HCT116 (cell line): ENCODE measurements around the gene PPP1R1A. TPM values are rescaled to one million over a fixed set of nuclear protein-coding genes. Genes with fewer than 3 reads are reported as not detected.

Experiments
- ATAC-seq: fragments of 200-7000 bp; cut with Tn5 transposase; 2 replicates; pipeline ENCODE4 v1.9.1; 2020; ENCODE audit warnings: mild to moderate bottlenecking, moderate library complexity
- BruUV-seq: library from RNA; stranded (reverse); fragments of 400-500 nt; replicated peaks from 2 replicates; lab custom pipeline; 2021; lab: Mats Ljungman, UMichigan
- CTCF ChIA-PET: fragments of 300-600 bp; sonication (Branson Sonifier 250); formaldehyde crosslinking; loops from one replicate; lab custom pipeline; 2021; ENCODE audit warnings: antibody characterized with exemption; lab: Charles Lee
- POLR2A ChIA-PET: fragments of 300-600, 350-600 bp; sonication (Branson Sonifier 250); formaldehyde crosslinking; loops from one replicate; lab custom pipeline; 2021; ENCODE audit warnings: antibody characterized with exemption; lab: Charles Lee
- RAD21 ChIA-PET, 2 experiments: fragments of 300-600 bp; sonication (Branson Sonifier 250); formaldehyde crosslinking; loops; one replicate each; lab custom pipeline; 2023; ENCODE audit warnings: low total read pairs in 2 of 2; ENCODE audit not compliant: uncharacterized antibody in 2 of 2, unreplicated experiment in 2 of 2, low non-redundant PET in 1 of 2; lab: Charles Lee
- DNase-seq: peaks from one replicate; pipeline ENCODE4 v3.0.0-alpha.2; 2010; ENCODE audit warnings: low read depth, low spot score
- H2AFZ ChIP-seq: fragments of 200-600 bp; shearing (Covaris generic), sonication (generic); 2 replicates; pipeline ENCODE4 v1.6.1; 2017; ENCODE audit warnings: low read depth, mixed run types, mixed read lengths, antibody characterized with exemption, low read length; ENCODE audit not compliant: poor library complexity, severe bottlenecking
- H3K27ac ChIP-seq: 2 replicates; pipeline ENCODE4 v1.5.1; 2012; ENCODE audit warnings: low read depth, low read length
- H3K27me3 ChIP-seq: fragments of 200-600 bp; sonication (generic); 2 replicates; pipeline ENCODE4 v1.6.1; 2016; ENCODE audit warnings: mixed run types, low read length, mixed read lengths; ENCODE audit not compliant: insufficient read depth
- H3K36me3 ChIP-seq, 2 experiments: fragments of 200-500 bp in 1 of 2; fragments of 200-600 bp in 1 of 2; sonication (Bioruptor generic) in 1 of 2; sonication (generic) in 1 of 2; 2 replicates each; pipeline versions ENCODE4 v1.5.1 to v1.6.1; 2014 to 2016; ENCODE audit warnings: low read length in 2 of 2, inconsistent platforms in 1 of 2, mixed read lengths in 1 of 2, mixed run types in 1 of 2; ENCODE audit not compliant: insufficient read depth in 2 of 2, control insufficient read depth in 1 of 2
- H3K4me1 ChIP-seq, 2 experiments: fragments of 200-600 bp in 1 of 2; sonication (generic) in 1 of 2; 2 replicates each; pipeline versions ENCODE4 v1.5.1 to v1.6.1; 2012 to 2017; ENCODE audit warnings: low read length in 2 of 2, inconsistent platforms in 1 of 2, mild to moderate bottlenecking in 1 of 2, mixed read lengths in 1 of 2, mixed run types in 1 of 2, moderate library complexity in 1 of 2; ENCODE audit not compliant: insufficient read depth in 2 of 2, control insufficient read depth in 1 of 2
- H3K4me2 ChIP-seq: fragments of 200-600 bp; sonication (generic); 2 replicates; pipeline ENCODE4 v1.6.1; 2017; ENCODE audit warnings: mixed run types, low read length, mixed read lengths
- H3K4me3 ChIP-seq, 2 experiments: fragments of 200-600 bp in 1 of 2; sonication (generic) in 1 of 2; replicated peaks in 1 of 2; 2 replicates each; pipeline ENCODE4 v1.5.1; 2011 to 2016; ENCODE audit warnings: low read length in 2 of 2, control low read depth in 1 of 2, low read depth in 1 of 2, mild to moderate bottlenecking in 1 of 2, mixed read lengths in 1 of 2, mixed run types in 1 of 2
- H3K79me2 ChIP-seq: fragments of 200-600 bp; sonication (generic); 2 replicates; pipeline ENCODE4 v1.6.1; 2017; ENCODE audit warnings: mild to moderate bottlenecking, mixed run types, low read length, moderate library complexity, mixed read lengths; ENCODE audit not compliant: insufficient read depth
- H3K9ac ChIP-seq: fragments of 200-600 bp; sonication (generic); 2 replicates; pipeline ENCODE4 v1.6.1; 2016; ENCODE audit warnings: low read length, mixed read lengths
- H3K9me2 ChIP-seq: fragments of 200-600 bp; sonication (generic), shearing (Covaris generic); 2 replicates; pipeline ENCODE4 v1.6.1; 2017; ENCODE audit warnings: mixed run types, mild to moderate bottlenecking, moderate library complexity; ENCODE audit not compliant: insufficient read depth
- H3K9me3 ChIP-seq, 2 experiments: fragments of 200-500 bp in 1 of 2; fragments of 200-600 bp in 1 of 2; sonication (Bioruptor generic) in 1 of 2; sonication (generic) in 1 of 2; 2 replicates each; pipeline ENCODE4 v1.6.1; 2014 to 2017; ENCODE audit warnings: low read length in 2 of 2, mixed read lengths in 2 of 2, inconsistent platforms in 1 of 2, low read depth in 1 of 2, mild to moderate bottlenecking in 1 of 2, mixed run types in 1 of 2, moderate library complexity in 1 of 2; ENCODE audit not compliant: control insufficient read depth in 1 of 2, insufficient read depth in 1 of 2
- H4K20me1 ChIP-seq: fragments of 200-600 bp; sonication (generic), shearing (Covaris generic); 2 replicates; pipeline ENCODE4 v1.6.1; 2017; ENCODE audit warnings: mixed run types, mild to moderate bottlenecking, moderate library complexity; ENCODE audit not compliant: insufficient read depth
- ATF3 ChIP-seq: IDR thresholded peaks from 2 replicates; pipeline ENCODE4 v1.6.1; 2012
- EGR1 ChIP-seq: IDR thresholded peaks from 2 replicates; pipeline ENCODE4 v1.6.1; 2012; ENCODE audit warnings: low read depth
- ELF1 ChIP-seq: IDR thresholded peaks from 2 replicates; pipeline ENCODE4 v1.6.1; 2012; ENCODE audit warnings: low read depth, borderline replicate concordance
- EZH2 ChIP-seq: fragments of 200-600 bp; sonication (generic); IDR thresholded peaks from 2 replicates; pipeline ENCODE4 v1.6.1; 2017; ENCODE audit warnings: antibody characterized with exemption, mixed run types
- EZH2phosphoT487 ChIP-seq: fragments of 200-600 bp; IDR thresholded peaks from 2 replicates; pipeline ENCODE4 v1.6.1; 2018; ENCODE audit warnings: antibody characterized with exemption, borderline replicate concordance
- JUND ChIP-seq: IDR thresholded peaks from 2 replicates; pipeline ENCODE4 v1.6.1; 2012
- SIN3A ChIP-seq: IDR thresholded peaks from 2 replicates; pipeline ENCODE4 v1.6.1; 2012; ENCODE audit warnings: low read depth
- ZBTB33 ChIP-seq: IDR thresholded peaks from 2 replicates; pipeline ENCODE4 v1.6.1; 2011; ENCODE audit warnings: mild to moderate bottlenecking, low read length, moderate library complexity; ENCODE audit not compliant: insufficient replicate concordance; ENCODE audit errors: extremely low read depth
- ZFX ChIP-seq: fragments of 450-650 bp; IDR thresholded peaks from 2 replicates; pipeline ENCODE4 v1.6.1; 2017
- ZNF274 ChIP-seq: fragments of 200-500 bp; sonication (Bioruptor generic); IDR thresholded peaks from 2 replicates; pipeline ENCODE4 v1.6.1; 2014; ENCODE audit warnings: mild to moderate bottlenecking, low read depth, low read length, inconsistent platforms
- intact Hi-C: fragments of 100-400 bp; cut with micrococcal nuclease; formaldehyde crosslinking; loops from 2 replicates; pipeline ENCODE4 v1.10.0; 2022
- total RNA-seq: library from RNA; stranded (reverse); gene quantifications from one replicate; pipeline ENCODE4 v1.2.1, GENCODE V29; 2021; ENCODE audit not compliant: unreplicated experiment

PPP1R1A gene
- total RNA-seq, 1 experiment from 2014 or later: 0.61 TPM

DNA sequence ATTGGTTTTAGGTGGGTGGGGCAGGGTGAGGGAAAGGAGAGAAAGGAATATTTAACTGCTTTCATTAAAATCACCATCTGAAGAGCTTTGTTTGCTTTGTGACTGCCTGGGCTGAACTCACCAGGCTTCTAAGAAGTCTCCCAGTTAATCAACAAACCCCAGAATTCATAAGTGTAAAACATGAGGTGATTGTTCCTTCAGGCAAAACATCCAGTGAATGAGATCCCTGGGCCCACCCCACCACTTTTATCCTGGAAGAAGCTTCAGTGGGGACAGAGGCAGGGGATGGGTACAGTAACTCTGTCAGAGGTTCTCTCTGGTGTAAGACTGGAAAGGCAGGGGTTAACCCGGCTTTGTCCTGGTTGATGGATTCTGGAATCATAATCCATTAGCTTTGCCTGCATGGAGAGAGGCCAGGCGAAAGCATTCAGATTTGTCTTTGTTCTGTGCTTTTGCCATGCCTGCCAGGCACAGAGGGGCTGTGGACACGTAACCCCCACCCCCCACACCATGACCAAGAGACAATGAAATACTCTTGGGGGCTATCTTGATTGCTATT is 22.4 kb downstream of the PPP1R1A start:
- ChIA-PET CTCF (interaction anchor here (1.8 kb wide), 1 partner anchor 14 kb away, joined by 9 read pairs; no protein-coding TSS in a partner anchor), POLR2A (no interaction called here), RAD21 (no interaction called here)
- H4K20me1 ChIP-seq: no peaks in the 10 kb centered on the region
- TF ChIP-seq ZBTB33 (no peak), SIN3A (no peak), EZH2 (no peak), ATF3 (no peak), JUND (no peak)
- DNase-seq: no peak
- intact Hi-C loops: no loop called here
- H3K4me2 ChIP-seq: no peak overlapping the region
- H3K36me3 ChIP-seq: no peaks in the 10 kb centered on the region
- no peak overlapping the region for H3K4me3 ChIP-seq
- no peak overlapping the region for H2AFZ ChIP-seq
- H3K79me2 ChIP-seq: no peaks in the 10 kb centered on the region
- H3K27me3 ChIP-seq: peaks cover 27% of the 10 kb centered on the region; the same call in 1 of the 2 replicates
- no peaks in the 10 kb centered on the region for H3K9me3 ChIP-seq
- no TSS peak for BruUV-seq
- no peak for ATAC-seq
- H3K4me1 ChIP-seq: no peaks in the 10 kb centered on the region
- no peaks in the 10 kb centered on the region for H3K9me2 ChIP-seq
- no peak overlapping the region for H3K27ac ChIP-seq
- no peak overlapping the region for H3K9ac ChIP-seq

- Histone ChIP-seq H3K9me3 (no peaks in the 10 kb centered on the region), H3K27ac (no peak overlapping the region), H3K9me2 (no peaks in the 10 kb centered on the region), H3K27me3 (peaks cover 28% of the 10 kb centered on the region; the same call in 1 of the 2 replicates), H3K79me2 (no peaks in the 10 kb centered on the region), H3K4me1 (peaks cover 0 to 3% of the 10 kb centered on the region in 2 experiments; a peak in 1 of 4 replicates), H2AFZ (no peak overlapping the region), H3K4me2 (no peak overlapping the region), H3K9ac (no peak overlapping the region), H4K20me1 (no peaks in the 10 kb centered on the region), H3K36me3 (no peaks in the 10 kb centered on the region), H3K4me3 (no peak overlapping the region)
- intact Hi-C loops: no loop called here
- no peak for ATAC-seq
- CTCF ChIA-PET: interaction anchor here (2.0 kb wide), 1 partner anchor 38 kb away, joined by 7 read pairs; no protein-coding TSS in a partner anchor
- POLR2A ChIA-PET: no interaction called here
- RAD21 ChIA-PET: no interaction called here
- DNase-seq: no peak
- no TSS peak for BruUV-seq
- TF ChIP-seq ZNF274: no peak
- TF ChIP-seq ELF1: no peak
- TF ChIP-seq EZH2phosphoT487: no peak
- no peak for TF ChIP-seq ATF3
- no peak for TF ChIP-seq ZFX
- TF ChIP-seq EGR1: no peak
These were observed 23.0 kb downstream of the PPP1R1A start for GRCh38 chr12:54565310-54565985.
